Cardiac muscle cell (in vitro differentiated cells and primary cell): ENCODE results near the gene APC2. TPM values are rescaled to one million over a fixed set of nuclear protein-coding genes. Genes with fewer than 3 reads are reported as not detected.

Experiments used
- DNase-seq, 2 donors: peaks; one replicate each; pipeline versions ENCODE4 v3.0.0 to v3.0.0-alpha.2; 2010 to 2017; ENCODE audit warnings: low read depth in 1 of 2, low spot score in 1 of 2
- H3K27ac ChIP-seq: fragments of 200-600 bp; sonication (generic); 2 replicates; pipeline ENCODE4 v1.5.1; 2016
- H3K27me3 ChIP-seq: fragments of 200-600 bp; sonication (generic); 2 replicates; pipeline ENCODE4 v1.6.0; 2016; ENCODE audit warnings: control low read depth
- H3K36me3 ChIP-seq: fragments of 200-600 bp; sonication (generic); 2 replicates; pipeline ENCODE4 v1.5.1; 2016; ENCODE audit warnings: control low read depth
- H3K4me1 ChIP-seq: fragments of 200-600 bp; sonication (generic); 2 replicates; pipeline ENCODE4 v1.8.1; 2017; ENCODE audit warnings: low read depth, mild to moderate bottlenecking, mixed run types
- H3K4me3 ChIP-seq: fragments of 200-600 bp; sonication (generic); 2 replicates; pipeline ENCODE4 v1.5.1; 2016; ENCODE audit warnings: mild to moderate bottlenecking
- H3K9me3 ChIP-seq: fragments of 200-600 bp; sonication (generic); 2 replicates; pipeline ENCODE4 v1.5.1; 2017; ENCODE audit warnings: low read depth, mild to moderate bottlenecking, control low read depth
- polyA plus RNA-seq: library from polyadenylated mRNA; unstranded; fragments of >200 nt; fragmentation: Nextera tagmentation; extraction: Ambion mirVana; gene quantifications from 2 replicates; pipeline ENCODE4 v1.2.1, GENCODE V29; 2016
- total RNA-seq: library from RNA; depleted of rRNA; stranded (reverse); fragments of >200 nt; gene quantifications from 2 replicates; pipeline ENCODE4 v1.2.3, GENCODE V29; 2016
- TF ChIP-seq, protein P1 (sequence below): IDR thresholded peaks from 2 replicates; pipeline ENCODE4 v1.5.1; 2012; ENCODE audit warnings: low read depth, mild to moderate bottlenecking, low read length

The APC2 gene
- total and polyA plus RNA-seq, 2 experiments from 2014 or later = 0.42 to 0.94 TPM

DNA sequence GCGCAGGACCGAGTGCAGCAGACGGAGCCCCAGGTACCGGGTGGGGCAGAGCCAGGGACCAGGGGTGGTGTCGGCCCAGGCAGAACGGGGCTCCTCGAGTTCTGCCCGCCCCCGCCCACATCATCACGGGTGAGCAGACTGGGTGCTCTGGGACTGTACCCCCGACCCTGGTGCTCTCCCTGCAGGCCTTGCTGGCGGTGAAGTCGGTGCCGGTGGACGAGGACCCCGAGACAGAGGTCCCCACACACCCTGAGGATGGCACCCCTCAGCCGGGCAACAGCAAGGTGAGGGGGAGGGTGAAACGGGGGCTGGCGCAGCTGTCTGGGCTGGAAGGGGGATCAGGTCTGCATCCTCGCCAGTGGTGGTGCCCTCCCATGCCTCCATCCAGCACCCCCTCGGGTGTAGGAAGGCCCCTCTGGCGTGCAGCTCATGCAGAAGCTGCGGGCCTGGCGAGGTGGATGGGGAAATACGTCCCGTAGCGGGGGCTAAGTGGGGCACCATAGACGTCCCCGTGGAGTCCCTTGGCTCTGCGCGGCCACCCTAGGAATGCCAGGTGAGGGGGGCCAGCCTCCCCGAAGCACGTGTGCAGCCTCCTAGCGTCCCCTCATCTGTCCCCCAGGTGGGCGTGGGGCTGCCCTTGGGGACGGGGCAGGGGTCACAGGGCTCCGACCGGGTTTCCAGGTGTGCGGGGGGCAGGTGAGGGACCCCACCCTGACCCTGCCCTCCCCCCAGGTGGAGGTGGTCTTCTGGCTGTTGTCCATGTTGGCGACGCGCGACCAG, 6.4 kb downstream of the APC2 start:
- Histone ChIP-seq H3K36me3 (no peaks in the 10 kb centered on the region), H3K4me3 (no peak overlapping the region), H3K9me3 (no peaks in the 10 kb centered on the region), H3K27me3 (peaks cover 82% of the 10 kb centered on the region), H3K27ac (no peak overlapping the region), H3K4me1 (no peaks in the 10 kb centered on the region)
- DNase-seq = no peak
- TF ChIP-seq, protein P1, sequence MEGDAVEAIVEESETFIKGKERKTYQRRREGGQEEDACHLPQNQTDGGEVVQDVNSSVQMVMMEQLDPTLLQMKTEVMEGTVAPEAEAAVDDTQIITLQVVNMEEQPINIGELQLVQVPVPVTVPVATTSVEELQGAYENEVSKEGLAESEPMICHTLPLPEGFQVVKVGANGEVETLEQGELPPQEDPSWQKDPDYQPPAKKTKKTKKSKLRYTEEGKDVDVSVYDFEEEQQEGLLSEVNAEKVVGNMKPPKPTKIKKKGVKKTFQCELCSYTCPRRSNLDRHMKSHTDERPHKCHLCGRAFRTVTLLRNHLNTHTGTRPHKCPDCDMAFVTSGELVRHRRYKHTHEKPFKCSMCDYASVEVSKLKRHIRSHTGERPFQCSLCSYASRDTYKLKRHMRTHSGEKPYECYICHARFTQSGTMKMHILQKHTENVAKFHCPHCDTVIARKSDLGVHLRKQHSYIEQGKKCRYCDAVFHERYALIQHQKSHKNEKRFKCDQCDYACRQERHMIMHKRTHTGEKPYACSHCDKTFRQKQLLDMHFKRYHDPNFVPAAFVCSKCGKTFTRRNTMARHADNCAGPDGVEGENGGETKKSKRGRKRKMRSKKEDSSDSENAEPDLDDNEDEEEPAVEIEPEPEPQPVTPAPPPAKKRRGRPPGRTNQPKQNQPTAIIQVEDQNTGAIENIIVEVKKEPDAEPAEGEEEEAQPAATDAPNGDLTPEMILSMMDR = peak; percentile 1

DNA sequence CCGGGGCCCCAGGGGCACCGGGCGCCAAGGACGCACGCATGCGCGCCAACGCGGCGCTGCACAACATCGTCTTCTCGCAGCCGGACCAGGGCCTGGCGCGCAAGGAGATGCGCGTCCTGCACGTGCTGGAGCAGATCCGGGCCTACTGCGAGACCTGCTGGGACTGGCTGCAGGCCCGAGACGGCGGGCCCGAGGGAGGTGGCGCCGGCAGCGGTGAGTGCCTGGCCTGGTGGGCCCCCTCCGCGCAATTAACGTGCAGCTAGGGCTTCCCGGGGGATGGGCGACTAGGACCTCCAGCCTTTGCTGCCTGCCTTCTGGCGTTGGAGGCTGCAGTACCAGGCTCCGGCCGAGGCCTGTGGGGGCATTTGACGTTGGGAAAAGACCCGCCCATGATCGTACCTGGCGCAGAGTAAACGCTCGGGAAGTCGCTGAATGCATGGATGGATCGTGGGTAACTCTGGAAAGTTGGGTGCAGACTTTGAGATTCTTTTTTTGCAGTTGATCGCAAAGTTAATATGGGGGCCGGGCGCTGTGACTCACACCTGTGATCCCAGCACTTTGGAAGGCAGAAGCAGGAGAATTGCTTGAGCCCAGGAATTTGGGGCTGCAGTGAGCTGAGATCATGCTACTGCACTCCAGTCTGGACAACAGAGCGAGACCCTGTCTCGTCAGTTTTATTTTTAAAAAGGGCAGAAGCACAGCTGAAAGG, 7.3 kb downstream of the APC2 start:
- Histone ChIP-seq H3K4me1 (no peaks in the 10 kb centered on the region), H3K4me3 (no peak overlapping the region), H3K9me3 (no peaks in the 10 kb centered on the region), H3K27me3 (peaks cover 73% of the 10 kb centered on the region), H3K27ac (no peak overlapping the region), H3K36me3 (no peaks in the 10 kb centered on the region)
- TF ChIP-seq, protein P1 = no peak
- no peak for DNase-seq

DNA sequence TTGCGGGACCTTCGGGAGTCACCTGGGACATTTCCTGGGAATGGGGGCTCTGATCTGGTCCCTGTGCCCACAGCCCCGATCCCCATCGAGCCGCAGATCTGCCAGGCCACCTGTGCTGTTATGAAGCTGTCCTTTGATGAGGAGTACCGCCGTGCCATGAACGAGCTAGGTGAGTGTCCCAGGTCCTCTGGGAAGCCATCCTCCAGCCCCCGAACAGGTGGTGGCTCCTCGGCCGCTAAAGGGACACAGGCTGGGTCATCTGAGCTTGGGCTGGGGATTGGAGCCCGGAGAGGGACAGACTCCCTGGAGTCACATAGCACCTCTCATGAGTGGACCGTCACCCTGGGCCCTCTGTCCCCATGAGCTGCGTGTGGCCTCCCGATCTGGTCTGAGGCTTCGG, 8.0 kb downstream of the APC2 start:
- no peaks in the 10 kb centered on the region for H3K9me3 ChIP-seq
- peaks cover 66% of the 10 kb centered on the region for H3K27me3 ChIP-seq
- no peak overlapping the region for H3K4me3 ChIP-seq
- no peak overlapping the region for H3K27ac ChIP-seq
- H3K36me3 ChIP-seq = no peaks in the 10 kb centered on the region
- no peak for DNase-seq
- TF ChIP-seq, protein P1 = no peak
- no peaks in the 10 kb centered on the region for H3K4me1 ChIP-seq

DNA sequence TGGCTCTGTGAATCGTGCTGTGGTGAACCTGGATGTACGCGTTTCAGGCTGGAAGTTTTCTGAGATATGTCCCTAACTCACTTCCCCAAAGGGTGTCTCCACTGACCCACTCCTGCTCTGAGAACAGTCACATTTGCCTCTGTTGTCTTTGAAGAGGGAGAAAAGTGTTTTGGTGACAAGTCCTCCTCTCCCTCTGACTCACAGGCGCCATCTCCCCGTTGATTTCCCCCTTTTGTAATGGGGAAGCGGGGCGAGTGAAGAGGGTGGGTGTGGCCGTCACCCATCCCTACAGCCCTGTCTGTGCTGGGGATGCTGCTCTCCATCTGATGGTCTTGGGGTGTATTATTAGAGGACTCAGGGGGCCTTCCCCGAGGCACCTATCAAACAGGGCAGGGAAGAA, 9.6 kb downstream of the APC2 start:
- Histone ChIP-seq H3K27ac (no peak overlapping the region), H3K36me3 (no peaks in the 10 kb centered on the region), H3K4me1 (no peaks in the 10 kb centered on the region), H3K9me3 (no peaks in the 10 kb centered on the region), H3K27me3 (peaks cover 61% of the 10 kb centered on the region), H3K4me3 (no peak overlapping the region)
- no peak for DNase-seq
- TF ChIP-seq, protein P1 = no peak

DNA sequence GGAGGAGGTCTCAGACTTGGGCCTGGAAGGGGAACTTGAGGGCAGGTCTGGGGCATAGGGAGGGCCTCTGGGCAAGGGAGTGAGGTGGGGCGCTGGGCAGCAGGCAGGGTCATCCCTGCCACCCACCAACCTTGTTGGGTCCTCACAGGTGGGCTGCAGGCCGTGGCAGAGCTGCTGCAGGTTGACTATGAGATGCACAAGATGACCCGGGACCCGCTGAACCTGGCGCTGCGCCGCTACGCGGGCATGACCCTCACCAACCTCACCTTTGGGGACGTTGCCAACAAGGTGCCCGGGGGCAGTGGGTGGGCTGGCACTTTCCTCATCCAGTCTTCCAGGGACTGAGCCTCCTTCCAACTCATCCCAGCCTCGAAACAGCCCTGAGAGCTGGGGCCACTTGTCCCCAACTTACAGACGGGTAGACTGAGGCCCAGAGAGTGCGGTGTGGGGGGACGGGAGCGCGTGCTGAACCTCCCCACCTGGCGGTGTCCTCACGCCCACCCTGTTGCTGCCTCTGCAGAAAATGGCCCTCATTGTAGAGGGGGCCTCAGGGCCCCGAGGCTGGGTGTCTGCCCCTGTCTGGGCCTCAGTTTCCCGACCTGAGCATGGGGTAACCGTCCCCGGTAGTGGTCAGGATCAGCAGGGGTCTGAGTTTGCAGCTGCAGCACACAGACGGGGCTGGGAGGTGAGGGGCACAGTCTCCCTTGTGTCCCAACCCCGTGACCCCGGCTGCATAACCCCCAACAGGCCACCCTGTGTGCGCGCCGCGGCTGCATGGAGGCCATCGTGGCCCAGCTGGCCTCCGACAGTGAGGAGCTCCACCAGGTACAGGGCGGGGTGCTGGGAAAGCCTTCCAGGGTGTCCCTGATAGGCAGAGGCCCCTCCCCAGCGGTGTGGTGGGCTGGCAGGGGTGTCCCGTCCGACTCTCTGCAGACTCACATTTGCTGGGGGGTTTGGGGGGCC, 10.4 kb downstream of the APC2 start:
- no peak for DNase-seq
- H3K27ac ChIP-seq = no peak overlapping the region
- TF ChIP-seq, protein P1 = no peak

More for the DNA sequence above, 10.4 kb downstream of the APC2 start:
- H3K27me3 ChIP-seq = peaks cover 61% of the 10 kb centered on the region
- H3K4me1 ChIP-seq = no peaks in the 10 kb centered on the region
- H3K36me3 ChIP-seq = no peaks in the 10 kb centered on the region
- no peak overlapping the region for H3K4me3 ChIP-seq
- H3K9me3 ChIP-seq = no peaks in the 10 kb centered on the region
